Occipital lobe (tissue), 2 donors: Measurements from ENCODE around the gene PLCH2. TPM values are rescaled to one million over a fixed set of nuclear protein-coding genes. Genes with fewer than 3 reads are reported as not detected.
"Not testable (repeated sequence)": the region's sequence is repeated elsewhere in the genome, so short reads cannot be mapped to it uniquely, and the experiment has no call there.

Experiments
- DNase-seq: peaks from one replicate; lab custom pipeline; 2025; lab: John Stamatoyannopoulos, UW
- total RNA-seq: library from RNA; depleted of rRNA; stranded (reverse); fragments of >200 nt; gene quantifications from one replicate; pipeline ENCODE4 v1.2.3, GENCODE V29; 2014

PLCH2 gene
- total RNA-seq, 1 donor from 2014 or later = 4.2 TPM

- DNase-seq = no peak
These were observed 33.4 kb upstream of the PLCH2 start for GRCh38 chr1:2442661-2443060.

DNA sequence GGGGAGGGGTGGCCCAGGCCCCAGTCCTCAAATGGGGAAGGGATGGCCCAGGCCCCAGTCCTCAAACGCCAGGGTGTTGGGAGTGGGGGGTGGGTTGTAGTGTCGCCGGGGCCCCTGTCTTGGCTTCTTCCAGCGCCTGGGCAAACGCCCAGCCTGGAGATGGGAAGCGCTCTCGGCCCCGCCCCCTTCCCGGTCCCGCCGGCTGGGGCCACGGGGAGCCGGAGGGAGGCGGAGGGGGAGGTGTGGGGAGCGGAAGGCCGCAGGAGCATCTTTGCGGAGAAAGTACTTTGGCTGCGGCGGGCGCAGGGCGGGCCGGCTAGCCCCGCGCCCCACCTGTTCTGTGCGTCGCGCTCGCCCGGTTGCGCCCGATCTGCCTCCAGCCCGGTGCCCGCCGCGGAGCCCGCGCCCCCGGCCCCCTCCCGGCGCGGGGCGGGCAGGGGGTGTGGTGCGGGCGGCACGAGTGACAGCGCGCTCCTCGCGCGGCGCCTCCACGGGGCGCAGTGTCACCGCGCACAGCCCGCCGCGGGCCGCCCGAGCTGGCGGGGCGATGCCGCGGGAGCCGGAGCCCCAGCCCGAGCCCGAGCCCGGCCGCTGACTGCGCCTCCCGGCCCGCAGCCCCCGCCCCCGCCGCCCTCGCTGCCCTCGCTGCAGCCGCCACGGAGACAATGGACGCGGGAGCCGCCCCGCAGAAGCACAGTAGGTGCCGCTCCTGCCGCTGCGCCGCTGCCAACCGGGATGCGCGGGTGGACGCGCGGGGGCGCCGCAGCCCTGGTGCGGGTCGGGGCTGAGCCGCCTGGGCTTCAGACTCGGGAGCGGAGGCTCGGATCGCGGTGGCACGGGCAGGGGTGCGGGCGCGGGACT is 32.6 kb upstream of the PLCH2 start:
- no peak for DNase-seq

DNA sequence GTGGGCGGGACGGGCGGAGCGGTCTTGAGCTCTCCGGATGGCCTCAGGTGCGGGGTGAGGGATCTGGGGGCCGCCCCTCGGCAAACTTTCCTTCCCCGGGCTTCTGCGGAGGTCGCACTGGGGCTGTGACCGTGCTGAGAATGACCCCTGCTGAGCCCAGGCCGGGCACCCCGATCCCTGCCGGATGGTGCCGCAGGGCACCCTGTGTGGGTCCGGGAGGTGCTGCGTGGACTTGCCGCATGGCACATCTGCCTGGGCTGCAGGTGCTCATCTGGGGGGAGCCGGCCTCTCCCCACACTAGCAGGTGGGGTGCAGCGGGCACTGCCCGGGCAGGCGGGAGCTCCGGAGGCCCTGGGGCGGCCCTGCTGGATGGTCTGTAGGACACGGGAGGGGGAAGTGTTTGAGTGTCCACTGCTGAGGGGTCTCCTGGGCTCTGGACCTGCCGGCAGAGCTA is 31.9 kb upstream of the PLCH2 start:
- no peak for DNase-seq

GRCh38 chr1:2445162-2445822 is 30.8 kb upstream of the PLCH2 start:
- DNase-seq = no peak

DNA sequence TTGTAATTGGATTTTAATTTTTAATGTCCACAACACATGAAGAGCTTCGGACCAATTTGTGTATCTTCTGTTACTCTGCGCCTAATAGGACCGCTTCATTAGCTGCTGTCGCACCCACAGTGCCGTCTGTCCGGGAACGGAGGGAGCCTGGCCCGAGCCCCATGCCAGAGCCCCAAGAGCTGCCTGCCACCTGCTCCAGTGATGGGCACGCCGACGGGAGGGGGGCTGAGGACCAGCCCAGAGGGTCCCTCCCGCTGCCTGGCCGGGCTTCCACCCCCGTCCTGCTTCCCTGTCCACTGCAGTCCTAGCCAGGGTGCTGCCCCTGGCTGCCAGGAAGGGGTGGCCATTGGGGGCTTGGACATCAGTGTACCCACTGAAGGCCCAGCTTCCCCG is 30.3 kb upstream of the PLCH2 start:
- DNase-seq = no peak

- peak; percentile 56 for DNase-seq
These were observed 29.7 kb upstream of the PLCH2 start for GRCh38 chr1:2446394-2446793.

DNA sequence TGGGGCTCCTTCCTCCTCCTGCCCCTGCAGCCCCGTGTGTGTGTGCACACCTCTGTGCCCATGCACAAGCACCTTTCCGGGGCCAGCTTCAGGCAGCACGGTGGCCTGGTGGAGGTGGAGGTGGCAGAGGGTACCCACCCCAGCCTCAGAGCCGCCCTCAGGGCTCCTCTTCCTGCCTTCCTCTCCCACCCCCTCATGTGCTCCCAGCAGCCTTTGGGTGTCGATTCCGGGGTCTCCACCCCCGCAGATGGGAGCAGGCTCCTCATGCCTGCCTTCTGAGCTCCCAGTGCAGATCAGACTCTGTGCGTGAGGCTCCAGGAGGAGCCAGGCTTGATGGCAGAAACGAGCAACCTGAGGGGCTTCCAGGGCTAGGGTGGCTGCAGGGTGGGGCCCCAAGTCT is 29.2 kb upstream of the PLCH2 start:
- no peak for DNase-seq

DNA sequence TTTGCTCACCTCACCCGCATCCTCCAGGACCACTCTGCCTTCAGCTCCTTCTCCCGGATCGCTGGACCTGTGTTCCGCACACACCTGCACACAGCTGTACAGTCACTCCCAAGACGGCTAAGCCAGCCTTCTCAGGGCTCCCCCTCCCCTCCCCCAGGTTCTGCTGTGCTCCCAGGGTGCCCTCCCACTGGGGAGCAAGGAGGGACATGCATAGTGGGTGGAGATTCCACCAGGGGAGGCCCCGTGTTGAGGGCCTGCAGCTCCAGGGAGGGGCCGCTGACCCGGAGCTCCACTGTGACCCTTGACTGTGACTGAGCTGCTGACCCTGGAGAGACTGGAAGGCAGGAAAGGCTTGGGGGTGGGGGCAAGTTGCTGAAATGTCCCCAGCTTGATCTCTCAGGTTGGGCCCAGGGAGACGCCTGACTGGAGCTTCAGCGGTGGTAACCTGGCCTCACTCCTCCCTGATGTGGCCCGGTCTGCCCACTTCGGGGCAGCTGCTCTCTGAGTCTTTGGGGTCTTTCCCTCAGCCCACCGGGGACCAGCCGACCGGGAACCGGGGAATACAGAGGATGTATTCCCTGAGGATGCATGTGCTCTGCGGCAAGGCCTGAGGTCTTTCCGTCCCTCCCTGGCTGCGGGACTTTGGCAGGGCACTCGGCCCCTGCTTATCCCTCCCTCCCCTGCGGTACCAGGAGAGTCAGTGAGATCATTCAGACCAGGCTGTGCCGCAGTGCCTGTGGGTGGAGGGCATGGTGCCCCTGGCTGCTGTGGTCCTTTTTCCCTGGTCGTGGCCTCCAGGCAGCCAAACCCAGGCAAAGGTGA is 28.6 kb upstream of the PLCH2 start:
- DNase-seq = no peak

GRCh38 chr1:2448098-2448445 is 28.0 kb upstream of the PLCH2 start:
- DNase-seq = no peak

GRCh38 chr1:2449636-2450454 is 26.2 kb upstream of the PLCH2 start:
- DNase-seq = peak; percentile 33

DNA sequence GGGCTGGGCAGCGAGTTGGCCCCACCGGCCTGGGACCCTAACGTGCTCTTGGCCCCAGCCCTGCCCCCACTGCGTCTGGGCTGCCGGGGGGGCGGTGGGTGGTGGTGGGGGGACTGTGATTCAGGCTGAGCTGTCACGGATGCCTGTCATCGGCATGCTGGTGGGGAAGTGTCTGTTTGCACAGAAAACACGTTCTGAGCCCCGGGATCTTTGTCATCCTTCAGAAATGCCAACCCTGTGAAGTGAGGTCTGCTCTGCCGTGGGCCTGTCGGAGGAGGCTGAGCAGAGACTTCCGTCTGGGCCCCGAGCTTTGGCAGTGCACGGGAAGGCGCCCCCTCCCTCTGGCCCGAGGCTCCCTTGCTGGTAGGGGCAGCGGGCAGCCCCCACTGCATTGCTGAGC is 24.3 kb upstream of the PLCH2 start:
- no peak for DNase-seq

GRCh38 chr1:2452201-2452931 is 23.7 kb upstream of the PLCH2 start:
- DNase-seq = peak; percentile 64

- no peak for DNase-seq
These were observed 23.2 kb upstream of the PLCH2 start for GRCh38 chr1:2452932-2453315.

DNA sequence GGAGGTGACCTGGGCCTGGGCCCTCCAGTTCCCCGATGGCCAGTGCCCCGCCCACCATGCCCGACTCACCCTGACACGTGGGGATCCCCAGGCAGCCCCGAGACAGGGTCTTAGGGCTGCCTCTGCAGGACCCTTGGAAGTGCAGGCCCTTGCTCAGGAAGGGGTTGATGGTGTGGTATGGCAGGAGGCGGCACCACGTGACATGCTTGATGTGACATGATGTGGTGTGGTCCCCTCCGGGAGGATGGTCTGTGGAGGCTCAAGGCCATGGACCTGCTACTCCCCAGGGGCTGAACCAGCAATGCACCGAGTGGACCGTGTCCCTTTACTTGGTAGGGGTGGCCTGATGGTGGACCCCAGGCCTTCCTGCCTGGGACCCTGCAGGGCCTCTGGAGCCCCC is 21.9 kb upstream of the PLCH2 start:
- no peak for DNase-seq

DNA sequence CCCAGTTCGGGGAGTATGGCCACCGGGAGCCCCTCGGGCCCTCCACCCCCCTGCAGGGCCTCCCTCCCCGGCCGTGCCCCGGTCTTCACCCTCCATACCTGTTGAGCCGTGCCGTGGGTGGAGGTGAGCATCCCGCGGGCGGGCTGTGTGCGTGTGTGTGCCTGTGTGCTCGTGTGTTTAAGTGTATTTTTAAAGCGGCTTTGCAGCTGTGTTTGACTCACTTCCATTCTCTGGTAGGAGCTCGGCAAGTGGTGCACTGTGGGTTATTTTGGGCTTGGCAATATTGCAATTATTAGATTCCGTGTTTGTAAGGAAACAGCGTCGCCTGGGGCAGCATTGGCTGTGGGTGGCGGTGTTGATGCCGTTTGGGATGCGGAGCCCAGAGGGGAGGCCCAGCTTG is 20.3 kb upstream of the PLCH2 start:
- DNase-seq = no peak

DNA sequence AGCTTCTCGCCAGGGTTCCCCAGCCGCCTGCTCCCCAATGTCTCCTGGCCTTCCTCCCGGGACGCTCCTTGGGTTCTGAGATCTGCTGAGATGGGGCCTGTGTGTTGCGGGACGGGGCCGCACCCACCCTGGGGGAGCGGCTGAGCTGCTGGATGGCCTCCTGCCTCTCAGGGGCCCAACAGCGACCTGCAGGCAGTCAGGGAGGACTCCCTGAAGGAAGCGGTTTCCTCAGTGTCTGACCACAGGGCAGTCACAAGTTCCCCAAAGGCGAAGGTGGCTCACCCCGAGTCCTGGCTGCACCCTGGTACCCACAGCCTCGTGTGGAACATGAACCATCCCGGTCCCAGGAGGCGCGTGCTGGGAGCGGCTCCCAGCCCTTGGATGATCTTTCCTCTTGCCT is 18.6 kb upstream of the PLCH2 start:
- no peak for DNase-seq

GRCh38 chr1:2458687-2459086 is 17.4 kb upstream of the PLCH2 start:
- no peak for DNase-seq

DNA sequence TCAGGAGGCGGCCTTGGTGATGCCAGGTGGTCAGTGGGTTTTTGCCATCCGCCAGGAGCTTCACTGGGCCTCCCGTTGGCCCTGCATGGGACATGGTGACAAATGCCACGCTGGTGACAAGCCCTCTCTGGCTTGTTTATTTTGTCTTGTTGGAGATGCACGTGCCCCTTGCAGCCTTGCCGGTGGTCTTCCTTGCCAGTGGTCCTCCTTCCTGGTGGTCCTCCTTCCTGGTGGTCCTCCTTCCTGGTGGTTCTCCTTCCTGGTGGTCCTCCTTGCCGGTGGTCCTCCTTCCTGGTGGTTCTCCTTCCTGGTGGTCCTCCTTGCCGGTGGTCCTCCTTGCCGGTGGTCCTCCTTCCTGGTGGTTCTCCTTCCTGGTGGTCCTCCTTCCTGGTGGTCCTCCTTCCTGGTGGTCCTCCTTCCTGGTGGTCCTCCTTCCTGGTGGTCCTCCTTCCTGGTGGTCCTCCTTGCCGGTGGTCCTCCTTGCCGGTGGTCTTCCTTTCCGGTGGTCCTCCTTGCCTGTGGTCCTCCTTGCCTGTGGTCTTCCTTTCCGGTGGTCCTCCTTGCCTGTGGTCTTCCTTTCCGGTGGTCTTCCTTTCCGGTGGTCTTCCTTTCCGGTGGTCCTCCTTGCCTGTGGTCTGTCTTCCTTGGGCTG is 16.9 kb upstream of the PLCH2 start:
- not testable (repeated sequence) for DNase-seq

DNA sequence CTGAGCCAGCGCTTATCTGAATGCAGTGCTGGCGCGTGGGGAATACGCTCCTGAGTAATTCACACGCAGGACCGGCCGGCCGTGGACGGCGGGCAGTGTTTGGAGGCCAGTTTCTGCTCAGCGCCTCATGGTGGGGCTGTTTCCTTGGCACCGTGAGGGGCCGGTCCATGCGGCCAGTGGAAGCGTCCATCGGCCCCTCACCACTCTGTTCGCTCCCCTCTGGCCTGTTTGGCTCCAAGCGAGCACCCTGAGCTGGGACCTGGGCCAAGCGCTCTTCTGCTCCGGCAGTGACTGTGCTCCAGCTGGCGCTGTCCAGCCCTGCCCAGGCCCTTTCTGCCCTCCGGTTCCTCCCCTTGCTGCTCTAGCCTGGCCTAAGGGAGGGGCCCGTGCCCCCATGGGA is 16.3 kb upstream of the PLCH2 start:
- DNase-seq = peak; percentile 76

- DNase-seq = no peak
These were observed 15.9 kb upstream of the PLCH2 start for GRCh38 chr1:2460203-2460602.
